WI38 (cell line): Measurements from ENCODE around the gene TMEM132C.

Experiments
- H3K4me3 ChIP-seq: 2 replicates; pipeline ENCODE4 v1.5.1; 2011; ENCODE audit warnings: low read depth, mild to moderate bottlenecking, control low read depth, low read length
- TF ChIP-seq, protein P1 (sequence below): IDR thresholded peaks from 2 replicates; pipeline ENCODE4 v1.5.1; 2012; ENCODE audit warnings: low read depth, mild to moderate bottlenecking, control low read depth, low read length

Gene TMEM132C

DNA sequence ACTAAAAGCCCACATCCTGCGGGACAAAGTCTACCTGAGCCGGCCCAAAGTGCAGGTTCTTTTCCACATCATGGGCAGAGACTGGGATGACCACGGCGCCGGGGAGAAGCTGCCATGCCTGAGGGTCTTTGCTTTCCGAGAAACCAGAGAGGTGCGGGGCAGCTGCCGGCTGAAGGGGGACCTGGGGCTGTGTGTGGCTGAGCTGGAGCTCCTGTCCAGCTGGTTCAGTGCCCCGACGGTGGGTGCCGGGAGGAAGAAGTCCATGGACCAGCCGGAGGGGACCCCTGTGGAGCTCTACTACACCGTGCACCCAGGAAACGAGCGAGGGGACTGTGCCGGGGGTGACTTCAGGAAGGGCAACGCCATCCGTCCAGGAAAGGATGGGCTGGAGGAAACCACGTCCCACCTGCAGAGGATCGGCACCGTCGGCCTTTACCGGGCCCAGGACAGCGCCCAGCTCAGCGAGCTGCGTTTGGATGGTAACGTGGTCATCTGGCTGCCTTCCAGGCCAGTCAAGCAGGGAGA is 148.1 kb downstream of the TMEM132C start:
- H3K4me3 ChIP-seq, result no peak overlapping the region
- TF ChIP-seq, protein P1, sequence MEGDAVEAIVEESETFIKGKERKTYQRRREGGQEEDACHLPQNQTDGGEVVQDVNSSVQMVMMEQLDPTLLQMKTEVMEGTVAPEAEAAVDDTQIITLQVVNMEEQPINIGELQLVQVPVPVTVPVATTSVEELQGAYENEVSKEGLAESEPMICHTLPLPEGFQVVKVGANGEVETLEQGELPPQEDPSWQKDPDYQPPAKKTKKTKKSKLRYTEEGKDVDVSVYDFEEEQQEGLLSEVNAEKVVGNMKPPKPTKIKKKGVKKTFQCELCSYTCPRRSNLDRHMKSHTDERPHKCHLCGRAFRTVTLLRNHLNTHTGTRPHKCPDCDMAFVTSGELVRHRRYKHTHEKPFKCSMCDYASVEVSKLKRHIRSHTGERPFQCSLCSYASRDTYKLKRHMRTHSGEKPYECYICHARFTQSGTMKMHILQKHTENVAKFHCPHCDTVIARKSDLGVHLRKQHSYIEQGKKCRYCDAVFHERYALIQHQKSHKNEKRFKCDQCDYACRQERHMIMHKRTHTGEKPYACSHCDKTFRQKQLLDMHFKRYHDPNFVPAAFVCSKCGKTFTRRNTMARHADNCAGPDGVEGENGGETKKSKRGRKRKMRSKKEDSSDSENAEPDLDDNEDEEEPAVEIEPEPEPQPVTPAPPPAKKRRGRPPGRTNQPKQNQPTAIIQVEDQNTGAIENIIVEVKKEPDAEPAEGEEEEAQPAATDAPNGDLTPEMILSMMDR, result no peak

DNA sequence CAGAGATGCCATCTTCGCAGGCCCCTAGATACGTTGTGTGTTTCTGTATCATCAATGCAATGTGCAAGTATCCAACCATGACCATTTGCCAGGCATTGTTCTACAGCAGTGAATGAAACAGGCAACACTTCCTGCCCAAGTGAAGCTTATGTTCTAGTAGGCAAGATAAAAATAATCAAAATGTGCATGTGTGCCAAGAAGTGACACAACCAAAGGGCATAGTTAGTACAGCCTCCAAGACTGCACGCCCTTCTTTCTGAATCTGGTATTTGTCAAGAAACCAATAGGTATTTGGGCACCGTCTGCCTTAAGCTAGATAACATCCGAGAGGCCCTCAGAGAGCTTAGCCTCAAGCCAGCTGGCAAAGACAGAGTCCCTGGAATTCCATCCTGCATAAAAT is 152.0 kb downstream of the TMEM132C start:
- no peak overlapping the region for H3K4me3 ChIP-seq
- TF ChIP-seq, protein P1, result no peak

DNA sequence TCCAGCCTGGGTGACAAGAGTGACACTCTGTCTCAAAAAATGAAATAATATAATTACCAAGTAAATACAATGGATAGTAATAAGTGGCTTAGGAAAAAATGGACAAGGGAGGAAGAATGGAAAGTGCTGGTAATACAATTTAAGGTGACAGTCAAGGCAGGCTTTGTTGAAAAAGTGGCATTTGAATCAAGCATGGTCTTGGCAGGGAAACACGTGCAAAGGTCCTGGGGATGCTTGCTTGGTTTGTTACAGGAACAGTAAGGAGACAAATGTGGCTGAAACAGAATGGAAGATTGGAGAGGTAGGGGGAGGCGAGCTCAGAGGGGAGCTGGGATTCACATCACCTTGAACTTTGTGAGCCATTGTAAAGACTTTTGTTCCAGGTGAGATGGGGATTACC is 153.2 kb downstream of the TMEM132C start:
- TF ChIP-seq, protein P1, result no peak
- no peak overlapping the region for H3K4me3 ChIP-seq

DNA sequence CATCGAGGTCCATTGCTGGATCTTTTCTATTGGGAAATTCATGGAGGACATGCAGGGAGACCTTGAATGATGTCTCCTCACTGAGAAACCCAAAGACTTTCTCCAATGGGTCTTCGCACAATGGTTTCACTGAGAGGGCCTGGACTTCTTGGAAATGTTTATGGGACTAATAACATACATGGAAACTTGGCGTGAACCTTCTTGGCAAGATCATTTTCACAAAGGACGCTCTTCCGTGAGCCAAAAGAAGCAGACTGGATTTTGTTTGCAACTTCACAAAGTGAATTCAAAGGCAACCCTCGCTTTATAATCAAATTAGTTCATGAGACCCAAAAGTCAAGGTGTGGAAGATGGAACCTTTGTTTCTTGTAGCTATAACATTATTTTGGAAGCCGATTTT is 154.4 kb downstream of the TMEM132C start:
- TF ChIP-seq, protein P1, result no peak
- no peak overlapping the region for H3K4me3 ChIP-seq

DNA sequence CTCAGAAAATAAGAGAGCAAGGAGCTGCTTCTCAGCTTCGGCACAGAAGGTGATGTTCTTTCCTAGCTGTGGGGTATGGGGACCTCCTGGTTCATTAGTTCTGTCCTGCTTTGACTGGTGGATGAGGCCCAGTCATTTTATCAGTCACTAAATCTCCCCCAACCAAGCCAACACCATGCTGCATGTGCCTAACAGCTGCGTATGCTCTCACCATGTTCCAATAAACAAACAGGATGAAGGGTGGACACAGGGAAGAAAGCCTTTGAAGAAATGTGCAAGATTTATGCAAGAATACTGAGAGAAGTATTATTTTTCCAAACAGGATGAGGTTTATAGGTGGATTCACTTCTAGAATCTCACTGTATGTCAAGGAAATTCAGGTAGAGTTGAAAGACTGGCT is 156.2 kb downstream of the TMEM132C start:
- H3K4me3 ChIP-seq, result no peak overlapping the region
- TF ChIP-seq, protein P1, result no peak

DNA sequence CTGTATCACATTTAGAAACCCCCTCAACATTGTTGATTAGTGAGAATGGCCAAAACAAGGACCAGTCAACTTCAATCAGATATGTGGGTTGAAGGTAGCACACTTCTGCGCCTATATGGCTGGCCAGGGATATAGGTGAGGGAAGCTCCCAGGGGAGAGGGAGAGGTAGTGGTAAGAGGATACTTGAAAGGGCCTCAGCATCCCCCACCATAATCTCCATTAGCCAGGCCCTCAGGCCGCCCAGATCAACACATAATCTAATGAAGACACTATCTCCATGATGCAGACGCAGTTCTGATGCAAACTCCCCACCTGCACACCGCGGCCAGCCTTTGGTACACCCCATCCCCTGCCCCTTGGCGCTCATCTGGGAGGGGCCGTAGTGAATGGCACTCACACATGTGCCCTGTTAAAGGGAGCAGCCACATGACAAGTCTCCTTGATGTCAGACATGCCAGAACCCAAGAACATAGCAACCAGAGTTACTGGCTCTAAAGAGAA is 158.0 kb downstream of the TMEM132C start:
- TF ChIP-seq, protein P1, result no peak
- no peak overlapping the region for H3K4me3 ChIP-seq

DNA sequence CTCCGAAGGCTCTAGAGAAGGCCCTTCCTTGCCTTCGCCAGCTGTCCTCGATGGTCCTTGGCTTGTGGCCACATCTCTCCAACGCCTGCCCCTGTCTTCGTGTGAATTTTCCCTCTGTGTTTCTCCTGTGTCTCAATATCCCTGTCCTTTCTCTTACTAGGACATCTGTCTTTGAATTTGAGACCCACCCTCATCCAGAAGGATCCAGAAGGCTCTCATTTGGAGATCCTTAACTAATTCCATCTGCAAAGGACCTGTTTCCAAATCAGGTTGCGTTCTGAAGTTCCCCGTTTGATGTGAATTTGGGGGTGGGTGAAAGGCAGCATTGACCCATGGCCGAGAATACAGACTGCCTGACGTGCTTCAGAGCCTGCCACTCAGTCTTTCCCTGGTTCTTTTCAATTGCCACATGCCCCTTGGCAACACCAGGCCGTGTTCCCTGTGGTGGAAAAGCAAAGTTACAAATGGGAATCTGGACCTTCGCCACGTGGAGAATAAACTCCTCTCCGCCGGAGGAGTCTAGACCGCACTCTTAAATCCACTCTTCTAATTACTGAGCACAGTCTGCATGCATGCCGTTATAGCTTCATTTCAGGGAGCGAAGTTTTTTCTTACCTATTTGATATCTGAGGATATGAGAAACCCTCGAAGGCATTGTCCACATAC is 158.8 kb downstream of the TMEM132C start:
- no peak overlapping the region for H3K4me3 ChIP-seq
- TF ChIP-seq, protein P1, result no peak
